GM19193 (cell line): Measurements from ENCODE around the gene KCNJ12.

Source experiments
- POLR2A ChIP-seq: IDR thresholded peaks from 4 replicates; pipeline ENCODE4 v1.6.1; 2011; ENCODE audit not compliant: insufficient read depth, insufficient read length; ENCODE audit errors: extremely low read depth

KCNJ12 gene

DNA sequence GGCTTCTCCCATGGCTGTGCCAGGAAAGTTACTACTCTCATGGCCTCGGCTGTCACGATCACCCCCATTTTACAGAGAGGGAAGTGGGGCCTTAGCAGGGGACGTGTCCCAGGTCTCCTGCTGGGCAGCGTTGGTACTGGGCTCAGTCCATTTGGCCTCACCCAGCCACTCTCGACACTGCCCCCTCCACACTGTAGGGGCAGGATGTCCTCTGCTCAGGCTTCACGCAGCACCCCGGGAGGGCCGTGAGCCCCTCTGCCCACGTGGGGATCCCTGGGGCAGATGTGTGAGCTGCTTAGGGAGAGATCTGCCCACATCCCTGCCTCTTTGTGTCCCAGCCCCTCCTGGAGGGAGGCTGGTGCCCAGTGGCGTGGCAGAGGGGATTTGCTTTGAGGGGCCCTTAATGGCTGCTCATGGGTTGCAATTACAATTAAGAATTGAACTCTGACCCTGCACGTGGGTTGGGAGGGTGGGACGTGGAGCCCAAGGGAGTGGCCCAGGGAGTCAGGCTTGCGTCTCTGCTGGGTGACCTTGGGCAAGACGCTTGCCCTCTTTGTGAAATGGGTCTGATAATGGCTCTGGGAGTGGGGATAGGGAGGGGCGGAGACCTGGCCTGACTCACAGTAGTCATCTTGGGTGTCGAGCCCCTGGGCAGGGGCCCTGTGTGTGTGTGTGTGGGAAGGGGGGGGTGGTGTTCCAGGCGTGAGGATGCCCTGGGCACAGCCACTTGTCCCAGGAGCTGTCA is 2.3 kb upstream of the KCNJ12 start:
- no peak for TF ChIP-seq POLR2A

DNA sequence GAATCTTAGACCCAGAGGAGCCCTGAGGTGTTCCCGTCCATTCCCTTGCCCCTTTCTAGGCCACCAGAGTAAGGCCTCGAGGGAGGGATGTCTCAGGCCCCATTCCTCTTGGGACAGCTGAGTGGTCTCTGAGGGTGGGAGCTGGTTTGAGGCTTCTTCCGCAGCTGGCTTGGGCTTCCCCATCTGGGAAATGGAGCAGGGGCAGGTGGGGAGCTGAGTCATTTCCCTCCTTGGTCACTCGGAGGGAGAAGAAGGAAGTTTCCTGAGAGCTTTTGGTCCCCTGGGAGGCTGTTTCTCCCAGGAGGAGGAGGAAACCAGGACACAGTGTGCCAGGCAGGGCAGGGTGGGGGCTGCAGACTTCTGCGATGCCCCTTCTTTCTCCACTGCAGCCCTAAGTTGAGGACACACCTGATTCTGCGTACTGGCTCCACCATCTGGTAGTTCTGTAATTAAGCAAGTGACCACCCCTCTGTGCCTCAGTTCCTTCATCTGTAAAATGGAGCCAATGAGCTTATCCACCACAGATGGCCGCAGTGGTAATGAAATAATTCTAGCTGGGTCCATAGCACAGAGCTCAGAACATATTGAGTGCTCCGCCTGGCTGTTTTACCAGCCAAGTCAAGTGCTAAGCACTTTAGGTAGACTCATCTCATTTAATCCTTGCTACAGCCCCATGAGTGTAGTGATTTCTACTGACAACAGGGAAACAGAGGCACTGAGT is 1.6 kb upstream of the KCNJ12 start:
- no peak for TF ChIP-seq POLR2A

DNA sequence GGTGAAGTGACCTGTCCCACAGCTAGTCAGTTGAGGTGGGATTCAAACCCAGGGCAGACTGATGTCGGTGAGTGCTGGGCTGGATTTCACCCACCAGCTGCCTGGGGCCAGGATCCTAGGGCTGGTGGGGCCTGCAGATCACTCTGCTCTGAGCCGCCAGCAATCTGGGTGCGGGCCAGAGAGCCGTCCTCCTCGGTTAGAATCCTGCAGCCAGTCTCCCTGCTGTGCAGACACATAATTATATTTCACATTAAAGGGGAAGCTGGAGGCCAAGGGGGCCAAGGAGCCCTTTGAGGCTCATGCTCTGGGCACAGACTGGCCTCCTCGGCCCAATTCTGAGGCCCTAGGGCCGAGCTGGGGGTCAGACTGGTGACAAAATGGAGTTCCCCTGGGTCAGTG is 996 bp upstream of the KCNJ12 start:
- TF ChIP-seq POLR2A = no peak

DNA sequence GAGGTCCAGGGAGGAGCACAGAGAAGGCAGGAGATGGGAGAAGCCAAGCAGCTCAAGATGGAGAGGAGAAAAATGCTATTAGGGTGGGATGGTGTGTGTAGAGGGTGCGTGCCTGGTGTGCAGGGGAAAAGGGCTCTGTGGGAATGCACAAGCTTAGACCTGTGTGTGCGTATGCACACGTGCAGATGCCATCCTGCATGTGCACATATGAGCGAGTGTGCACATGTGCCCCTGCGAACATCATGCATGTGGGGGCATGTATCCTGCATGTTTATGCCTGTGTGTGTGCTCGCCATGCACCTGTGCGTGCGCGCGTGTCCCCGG is 438 bp upstream of the KCNJ12 start:
- TF ChIP-seq POLR2A = no peak

DNA sequence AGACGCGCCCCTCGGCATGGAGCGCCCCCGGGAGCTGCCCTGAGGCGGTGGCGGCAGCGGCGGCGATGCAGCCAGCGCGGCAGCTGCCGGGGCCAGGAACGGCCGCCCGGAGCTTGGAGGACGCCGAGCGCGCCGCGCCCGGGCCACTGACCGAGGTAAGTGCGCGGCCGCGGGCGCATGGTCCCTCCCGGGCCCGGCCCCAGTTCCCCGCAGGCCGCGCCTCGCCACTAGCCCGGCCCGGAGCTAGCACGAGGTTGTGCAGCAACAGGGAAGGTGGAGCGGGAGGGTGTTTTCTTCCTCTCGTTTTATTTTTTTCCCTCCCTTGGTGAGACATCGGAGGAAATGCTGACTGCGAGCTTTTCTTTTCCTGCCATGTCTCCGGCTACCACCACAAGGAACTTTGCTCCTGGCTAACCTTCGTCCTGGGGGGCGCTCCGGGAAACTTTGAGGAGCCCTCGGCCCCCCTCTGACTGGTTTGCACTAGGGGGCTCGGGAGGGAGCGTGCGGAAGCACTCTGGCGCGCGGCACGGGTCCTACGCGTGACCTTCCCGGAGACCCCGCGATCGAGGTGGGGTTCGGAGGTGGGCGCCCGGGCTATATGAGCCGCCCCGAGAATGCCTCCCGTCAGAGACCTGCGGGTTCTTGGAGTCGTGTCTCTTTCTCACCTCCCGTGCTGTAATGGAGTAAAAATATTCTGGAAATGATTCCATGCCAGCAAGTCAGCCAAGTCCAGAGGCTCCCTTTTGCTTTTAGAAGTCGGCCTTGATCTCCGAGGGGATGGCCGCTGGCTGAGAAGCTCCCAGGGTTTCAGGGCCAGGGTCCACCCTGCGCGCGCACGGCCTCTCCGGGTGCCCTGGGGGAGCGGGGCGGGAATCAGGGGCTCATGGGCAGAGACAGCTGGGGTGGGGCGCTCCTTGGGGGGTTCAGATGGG is 868 bp downstream of the KCNJ12 start:
- no peak for TF ChIP-seq POLR2A

DNA sequence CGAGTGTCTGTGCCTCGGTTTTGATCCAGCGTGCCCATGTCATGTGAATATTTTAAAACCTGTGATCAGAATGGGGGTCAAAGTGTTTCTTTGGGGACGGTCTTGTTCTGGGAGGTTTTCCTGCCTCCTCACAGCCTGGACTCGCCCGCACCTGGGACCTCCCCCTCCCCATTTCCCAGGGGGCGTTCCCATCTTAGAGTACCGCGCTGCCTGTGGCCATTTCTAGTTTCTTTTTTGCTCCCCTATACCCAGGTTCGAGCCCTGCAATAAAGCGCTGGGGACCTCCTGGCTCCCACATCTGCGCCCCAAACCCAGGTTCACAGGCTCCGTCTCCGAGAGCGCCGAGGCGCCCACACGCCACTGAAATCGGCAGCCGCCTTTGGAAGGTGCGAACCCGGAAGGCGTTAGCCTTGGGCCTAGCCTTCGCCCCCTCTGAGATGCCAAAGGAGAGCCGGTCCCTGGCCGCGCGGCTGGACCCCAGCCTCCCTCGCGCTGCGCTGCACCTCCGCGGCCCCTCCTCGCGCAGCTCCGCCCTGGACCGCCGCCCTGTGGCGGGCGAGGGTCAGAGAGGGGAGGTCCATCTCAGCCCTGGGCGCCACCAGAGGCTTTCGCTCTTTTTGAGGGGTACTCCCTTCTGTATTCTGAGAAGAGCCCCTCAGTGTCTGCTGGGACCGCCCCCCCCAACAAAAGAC is 1.7 kb downstream of the KCNJ12 start:
- TF ChIP-seq POLR2A = no peak

DNA sequence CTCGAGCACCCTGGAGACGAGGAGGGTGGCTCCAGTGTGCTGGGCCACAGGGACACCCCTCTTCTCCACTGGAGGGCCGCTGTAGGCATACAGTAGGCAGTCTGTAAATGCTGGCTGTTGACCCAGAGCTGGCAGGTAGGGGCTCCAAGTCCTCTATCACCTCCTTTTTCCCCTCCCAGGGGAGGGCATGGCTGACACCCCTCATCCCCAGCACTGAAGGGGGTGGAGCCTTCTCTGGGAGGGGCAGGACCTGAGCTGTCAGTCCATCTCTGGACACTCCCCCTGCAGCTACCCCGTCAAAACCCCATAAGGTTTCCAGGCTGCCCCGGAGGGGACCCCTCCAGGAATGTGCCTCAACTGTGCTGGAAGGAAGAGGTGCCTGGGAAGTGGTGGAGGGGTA is 2.4 kb downstream of the KCNJ12 start:
- no peak for TF ChIP-seq POLR2A

DNA sequence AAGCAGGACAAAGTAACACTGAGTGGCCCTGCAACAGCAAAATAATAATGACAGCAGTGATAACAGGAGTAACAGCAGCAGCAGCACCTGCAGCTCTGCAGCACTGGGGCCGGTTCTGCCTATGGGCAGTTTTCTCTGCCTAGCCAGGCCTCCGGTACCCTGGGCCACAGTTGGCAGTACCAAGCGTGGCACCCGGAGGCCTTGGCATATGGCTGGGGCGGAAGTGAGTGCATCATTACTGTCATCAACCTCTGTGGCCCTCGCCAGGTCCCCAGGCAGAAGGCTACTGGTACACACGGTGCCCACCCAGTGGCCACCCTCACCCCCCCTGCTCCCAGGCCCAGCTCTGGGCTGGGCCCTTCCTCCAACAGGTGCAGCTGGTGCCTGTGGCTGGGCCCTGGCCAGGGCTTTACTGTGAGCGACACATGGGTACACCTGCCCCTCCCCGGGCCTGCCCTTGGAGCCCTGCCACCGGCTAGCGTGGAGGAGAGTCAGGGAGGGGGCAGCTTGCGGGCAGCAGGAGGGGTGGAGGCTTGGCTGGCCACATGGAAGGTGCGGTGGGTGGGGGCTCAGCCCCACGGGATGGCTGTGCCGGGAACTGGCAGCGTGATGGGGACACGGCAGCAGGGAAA is 3.0 kb downstream of the KCNJ12 start:
- TF ChIP-seq POLR2A = no peak

DNA sequence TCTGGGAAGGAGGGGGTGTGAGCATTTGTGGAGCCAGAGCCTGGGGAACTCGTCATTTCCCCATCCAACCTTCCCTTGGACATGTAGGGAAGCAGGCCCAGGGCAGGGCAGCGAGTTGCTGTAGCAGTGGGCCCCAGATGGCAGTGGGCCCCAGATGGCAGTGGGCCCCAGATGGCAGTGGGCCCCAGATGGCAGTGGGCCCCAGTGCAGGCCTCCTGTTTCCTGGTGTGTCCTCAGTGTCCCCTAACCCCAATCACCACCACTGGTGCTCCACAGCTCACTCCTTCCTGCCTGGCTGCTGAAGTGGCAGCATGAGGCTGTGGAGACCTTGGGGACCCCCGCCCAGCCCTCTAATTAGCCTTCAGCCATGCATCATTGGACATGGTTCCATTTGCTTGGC is 4.5 kb downstream of the KCNJ12 start:
- no peak for TF ChIP-seq POLR2A

DNA sequence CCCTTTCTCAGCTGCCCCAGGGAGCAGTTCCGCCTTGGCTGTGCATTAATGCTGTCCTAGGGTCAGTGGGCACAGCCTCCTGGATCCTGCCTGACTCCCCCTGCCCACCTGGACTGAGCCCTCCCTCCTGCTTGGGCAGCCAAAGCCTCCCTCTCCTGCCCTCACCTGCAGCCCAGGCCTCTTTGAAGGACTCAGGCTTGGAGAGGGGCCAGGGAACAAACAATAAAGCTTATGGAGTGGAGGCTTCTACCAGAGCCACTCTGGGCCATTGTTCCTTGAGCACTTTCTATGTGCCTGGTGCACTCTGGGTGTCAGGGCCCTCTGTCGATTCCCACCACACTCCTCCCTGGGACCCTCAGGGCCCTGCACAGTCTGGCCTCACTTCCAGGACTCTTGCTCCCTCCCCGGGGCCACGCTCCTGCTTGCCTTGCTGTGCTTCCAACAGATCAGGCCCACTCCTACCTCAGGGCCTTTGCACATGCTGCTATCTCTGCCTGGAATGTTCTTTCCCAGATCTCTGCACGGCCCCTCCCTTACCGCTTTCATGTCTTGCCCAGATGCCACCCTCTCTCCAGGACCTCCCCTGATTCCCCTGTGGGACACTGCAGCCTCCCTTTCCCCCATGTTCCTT is 5.0 kb downstream of the KCNJ12 start:
- no peak for TF ChIP-seq POLR2A

DNA sequence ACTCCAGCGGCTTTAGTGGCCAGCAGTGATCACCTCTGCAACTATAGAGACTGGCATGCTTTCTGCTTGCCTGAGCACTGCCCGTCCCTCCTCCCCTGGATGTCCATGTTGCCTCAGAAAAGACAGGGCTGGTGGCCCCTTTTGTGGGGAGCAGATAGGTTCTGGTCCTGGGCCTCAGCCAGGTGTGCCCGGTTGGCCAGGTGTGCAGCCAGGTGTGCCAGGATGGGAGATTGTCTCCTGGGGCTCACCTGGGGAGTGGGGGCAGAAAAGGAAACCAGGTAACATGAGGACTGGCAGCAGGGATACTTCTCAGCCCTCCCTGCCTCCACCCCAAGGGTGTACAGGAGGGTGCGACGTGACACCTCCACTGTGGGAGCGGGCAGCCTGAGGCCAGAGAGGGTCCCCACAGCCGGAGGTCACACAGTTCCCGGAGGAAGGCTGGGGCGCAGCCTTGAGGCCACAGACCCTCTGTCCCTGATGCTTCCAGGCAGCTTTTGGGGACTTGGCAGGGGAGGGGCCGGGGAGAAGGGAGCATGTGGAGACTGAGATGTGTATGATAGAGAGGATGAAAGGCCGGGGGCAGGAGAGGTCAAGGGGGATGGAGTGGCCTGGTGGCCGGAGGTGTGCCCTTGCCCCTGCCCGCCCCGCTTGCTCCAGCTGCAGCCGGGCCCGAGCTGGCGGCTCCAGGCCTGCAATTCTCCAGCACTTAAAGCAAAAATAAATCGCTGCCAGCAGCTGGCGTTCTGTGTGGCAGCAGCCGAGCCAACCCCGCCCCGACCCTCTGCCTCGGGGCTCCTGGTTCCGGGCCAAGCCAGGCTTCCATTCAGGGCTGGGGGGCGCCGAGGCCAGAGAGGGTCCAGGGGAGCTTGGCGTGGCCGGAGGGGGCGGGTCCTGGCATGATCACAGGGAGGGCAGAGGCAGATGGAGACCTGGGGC is 6.7 kb downstream of the KCNJ12 start:
- no peak for TF ChIP-seq POLR2A

DNA sequence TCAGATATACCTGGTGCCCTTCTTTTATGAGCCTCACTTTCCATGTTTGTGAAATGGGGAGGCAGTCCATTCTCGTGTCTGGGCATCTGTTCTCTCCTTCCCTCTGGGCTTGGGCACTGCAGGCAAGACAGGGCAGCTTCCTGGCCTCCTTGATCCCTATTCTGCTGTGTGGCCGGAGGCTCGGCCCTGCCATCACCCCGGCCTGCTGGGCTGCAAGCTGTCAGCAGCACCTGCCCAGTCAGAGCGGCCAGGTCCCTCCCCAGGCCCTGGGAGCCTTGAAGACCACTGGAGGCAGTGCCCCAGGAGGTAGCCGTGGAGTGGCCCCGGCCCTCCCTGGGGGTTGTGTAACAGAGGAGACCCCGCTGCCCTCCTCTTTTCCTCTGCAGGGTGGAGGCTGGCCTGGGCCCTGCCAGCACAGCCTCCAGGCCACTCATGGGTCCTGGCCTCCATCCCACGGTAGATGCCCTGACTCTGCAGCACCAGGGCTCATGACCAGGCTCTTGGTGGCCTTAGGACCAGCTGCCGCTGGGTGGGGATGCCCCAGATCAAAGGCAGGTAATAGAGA is 9.2 kb downstream of the KCNJ12 start:
- TF ChIP-seq POLR2A = no peak

DNA sequence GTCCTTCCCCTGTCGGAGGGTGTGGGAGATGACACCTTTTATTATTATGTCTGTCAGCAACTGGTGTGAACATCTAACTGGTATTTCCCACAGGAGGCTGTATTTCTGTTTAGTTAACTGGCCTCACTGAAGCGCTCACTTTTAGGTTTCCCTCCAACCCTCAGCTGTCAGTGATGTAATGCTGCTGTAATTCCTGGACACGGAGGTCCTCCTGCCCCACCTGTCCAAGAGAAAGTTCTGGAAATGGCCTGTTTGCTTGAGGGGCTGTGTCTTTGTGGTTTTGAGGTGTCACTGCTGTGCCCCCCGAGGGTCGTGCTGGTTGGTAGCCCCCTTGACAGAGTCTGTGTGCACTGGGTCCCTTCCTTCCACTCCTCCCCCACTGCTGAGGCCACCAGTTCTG is 11.5 kb downstream of the KCNJ12 start:
- no peak for TF ChIP-seq POLR2A
